ENCODE data around the gene NRK.

DNA sequence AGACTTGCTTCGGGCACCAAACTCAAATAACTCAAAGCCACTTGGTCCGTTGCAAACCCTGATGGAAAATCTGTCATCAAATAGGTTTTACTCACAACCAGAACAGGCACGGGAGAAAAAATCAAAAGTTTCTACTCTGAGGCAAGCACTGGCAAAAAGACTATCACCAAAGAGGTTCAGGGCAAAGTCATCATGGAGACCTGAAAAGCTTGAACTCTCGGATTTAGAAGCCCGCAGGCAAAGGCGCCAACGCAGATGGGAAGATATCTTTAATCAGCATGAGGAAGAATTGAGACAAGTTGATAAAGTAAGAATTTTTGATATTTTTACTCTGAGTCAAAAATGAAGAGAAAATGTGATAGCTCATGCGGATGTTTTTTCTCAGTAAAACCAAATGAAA, 87.2 kb downstream of the NRK start:
- TF ChIP-seq, protein P1, sequence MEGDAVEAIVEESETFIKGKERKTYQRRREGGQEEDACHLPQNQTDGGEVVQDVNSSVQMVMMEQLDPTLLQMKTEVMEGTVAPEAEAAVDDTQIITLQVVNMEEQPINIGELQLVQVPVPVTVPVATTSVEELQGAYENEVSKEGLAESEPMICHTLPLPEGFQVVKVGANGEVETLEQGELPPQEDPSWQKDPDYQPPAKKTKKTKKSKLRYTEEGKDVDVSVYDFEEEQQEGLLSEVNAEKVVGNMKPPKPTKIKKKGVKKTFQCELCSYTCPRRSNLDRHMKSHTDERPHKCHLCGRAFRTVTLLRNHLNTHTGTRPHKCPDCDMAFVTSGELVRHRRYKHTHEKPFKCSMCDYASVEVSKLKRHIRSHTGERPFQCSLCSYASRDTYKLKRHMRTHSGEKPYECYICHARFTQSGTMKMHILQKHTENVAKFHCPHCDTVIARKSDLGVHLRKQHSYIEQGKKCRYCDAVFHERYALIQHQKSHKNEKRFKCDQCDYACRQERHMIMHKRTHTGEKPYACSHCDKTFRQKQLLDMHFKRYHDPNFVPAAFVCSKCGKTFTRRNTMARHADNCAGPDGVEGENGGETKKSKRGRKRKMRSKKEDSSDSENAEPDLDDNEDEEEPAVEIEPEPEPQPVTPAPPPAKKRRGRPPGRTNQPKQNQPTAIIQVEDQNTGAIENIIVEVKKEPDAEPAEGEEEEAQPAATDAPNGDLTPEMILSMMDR (optimal IDR thresholded peaks at IDR 0.05 in 1 of 3, IDR thresholded peaks at IDR 0.05 in 1 of 3, conservative IDR thresholded peaks at IDR 0.05 in 1 of 3; ENCODE audit: extremely low read depth in 1 of 3, insufficient read depth in 2 of 3, low read length in 3 of 3): no peak
- TF ChIP-seq EZH2 (IDR thresholded peaks at IDR 0.05; ENCODE audit: low read length): no peak

Measured in keratinocyte (primary cell).